OCI-LY7 (cell line): ENCODE measurements around the gene EDNRA. TPM values are rescaled to one million over a fixed set of nuclear protein-coding genes. Genes with fewer than 3 reads are reported as not detected.

Experiments used
- BruUV-seq: library from RNA; stranded (reverse); fragments of 400-500 nt; replicated peaks from 2 replicates; lab custom pipeline; 2021; lab: Mats Ljungman, UMichigan
- CTCF ChIA-PET: fragments of 300-600 bp; sonication (Branson Sonifier 250); formaldehyde crosslinking; loops from one replicate; lab custom pipeline; 2022; ENCODE audit warnings: antibody characterized with exemption; ENCODE audit not compliant: unreplicated experiment; lab: Charles Lee
- POLR2A ChIA-PET: fragments of 300-600 bp; sonication (Branson Sonifier 250); formaldehyde crosslinking; loops from one replicate; lab custom pipeline; 2022; ENCODE audit warnings: antibody characterized with exemption; lab: Charles Lee
- DNase-seq: peaks from one replicate; pipeline ENCODE4 v3.0.0-alpha.2; 2015; ENCODE audit warnings: low spot score
- H2AFZ ChIP-seq: fragments of 200-600 bp; sonication (generic), shearing (Covaris generic); 2 replicates; pipeline ENCODE4 v1.6.1; 2014; ENCODE audit warnings: mild to moderate bottlenecking, antibody characterized with exemption, low read length, moderate library complexity
- H3K27ac ChIP-seq: fragments of 200-600 bp; sonication (generic); 2 replicates; pipeline ENCODE4 v1.5.1; 2014; ENCODE audit warnings: mixed run types, low read depth, mild to moderate bottlenecking, moderate library complexity, low read length, inconsistent platforms; ENCODE audit not compliant: poor library complexity, severe bottlenecking
- H3K36me3 ChIP-seq: fragments of 200-600 bp; sonication (generic); 2 replicates; pipeline ENCODE4 v1.6.1; 2014; ENCODE audit warnings: mild to moderate bottlenecking, antibody characterized with exemption, low read length, moderate library complexity, mixed read lengths; ENCODE audit not compliant: insufficient read depth
- H3K4me1 ChIP-seq: fragments of 200-600 bp; sonication (generic); 2 replicates; pipeline ENCODE4 v1.5.1; 2014; ENCODE audit warnings: mild to moderate bottlenecking, low read length; ENCODE audit not compliant: insufficient read depth, poor library complexity, severe bottlenecking
- H3K4me2 ChIP-seq: fragments of 200-600 bp; sonication (generic); 2 replicates; pipeline ENCODE4 v1.6.1; 2014; ENCODE audit warnings: mild to moderate bottlenecking, low read length
- H3K4me3 ChIP-seq: fragments of 200-600 bp; sonication (generic); 2 replicates; pipeline ENCODE4 v1.5.1; 2014; ENCODE audit warnings: mild to moderate bottlenecking, low read depth, low read length; ENCODE audit not compliant: poor library complexity, severe bottlenecking
- H3K79me2 ChIP-seq: fragments of 200-600 bp; sonication (generic); 2 replicates; pipeline ENCODE4 v1.6.1; 2016; ENCODE audit warnings: low read depth, mild to moderate bottlenecking, low read length, moderate library complexity, mixed read lengths; ENCODE audit not compliant: insufficient read depth
- H3K9me2 ChIP-seq: fragments of 200-600 bp; sonication (generic); 2 replicates; pipeline ENCODE4 v1.6.1; 2016; ENCODE audit warnings: mild to moderate bottlenecking, low read length, mixed read lengths; ENCODE audit not compliant: insufficient read depth
- H3K9me3 ChIP-seq: fragments of 200-600 bp; sonication (generic); 2 replicates; pipeline ENCODE4 v1.6.1; 2014; ENCODE audit warnings: mild to moderate bottlenecking, mixed run types, low read length, mixed read lengths
- H4K20me1 ChIP-seq: fragments of 200-600 bp; sonication (generic); 2 replicates; pipeline ENCODE4 v1.6.1; 2014; ENCODE audit warnings: mild to moderate bottlenecking, antibody characterized with exemption, low read length, moderate library complexity, mixed read lengths; ENCODE audit not compliant: insufficient read depth
- EZH2phosphoT487 ChIP-seq: fragments of 200-600 bp; sonication (generic); IDR thresholded peaks from 2 replicates; pipeline ENCODE4 v1.6.1; 2018; ENCODE audit warnings: low read depth, borderline replicate concordance, mild to moderate bottlenecking, mixed run types, antibody characterized with exemption, low read length, moderate library complexity, mixed read lengths
- intact Hi-C: fragments of 100-400 bp; cut with micrococcal nuclease; formaldehyde crosslinking; loops from one replicate; pipeline ENCODE4 v1.10.0; 2022; ENCODE audit not compliant: unreplicated experiment
- total RNA-seq, 2 experiments: library from RNA; depleted of rRNA in 1 of 2; stranded (reverse); fragments of >200 nt in 1 of 2; shearing (Covaris generic) in 1 of 2; gene quantifications; 2 replicates each; pipeline ENCODE4 v1.2.3, GENCODE V29; 2014 to 2022
- TF ChIP-seq, protein P1 (sequence below): fragments of 200-600 bp; sonication (generic); conservative IDR thresholded peaks from 2 replicates; pipeline ENCODE4 v1.5.1; 2014; ENCODE audit warnings: mild to moderate bottlenecking, antibody characterized with exemption, low read length, moderate library complexity, mixed read lengths

The EDNRA gene
- total RNA-seq, 2 experiments from 2014 or later, result not detected

DNA sequence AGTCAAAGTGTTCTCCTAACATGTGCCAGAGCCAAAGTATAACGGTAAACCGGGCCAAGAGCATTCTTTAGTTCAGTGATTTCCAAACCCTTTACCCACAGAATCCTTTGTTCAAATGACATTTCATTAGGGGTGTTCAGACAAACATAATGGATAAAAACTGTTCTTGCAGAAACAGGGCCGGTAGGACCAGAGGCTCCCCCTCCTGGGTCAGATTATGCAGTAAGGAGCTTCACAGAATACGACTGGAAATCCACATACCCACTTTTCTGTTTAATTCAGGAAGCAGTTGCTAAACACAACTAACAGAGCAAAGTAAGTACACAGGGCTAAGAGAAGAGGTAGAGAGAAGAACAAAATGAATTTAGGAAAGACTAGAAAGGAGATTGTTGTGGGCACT is 89.7 kb downstream of the EDNRA start:
- no TSS peak for BruUV-seq
- CTCF ChIA-PET, result no interaction called here

DNA sequence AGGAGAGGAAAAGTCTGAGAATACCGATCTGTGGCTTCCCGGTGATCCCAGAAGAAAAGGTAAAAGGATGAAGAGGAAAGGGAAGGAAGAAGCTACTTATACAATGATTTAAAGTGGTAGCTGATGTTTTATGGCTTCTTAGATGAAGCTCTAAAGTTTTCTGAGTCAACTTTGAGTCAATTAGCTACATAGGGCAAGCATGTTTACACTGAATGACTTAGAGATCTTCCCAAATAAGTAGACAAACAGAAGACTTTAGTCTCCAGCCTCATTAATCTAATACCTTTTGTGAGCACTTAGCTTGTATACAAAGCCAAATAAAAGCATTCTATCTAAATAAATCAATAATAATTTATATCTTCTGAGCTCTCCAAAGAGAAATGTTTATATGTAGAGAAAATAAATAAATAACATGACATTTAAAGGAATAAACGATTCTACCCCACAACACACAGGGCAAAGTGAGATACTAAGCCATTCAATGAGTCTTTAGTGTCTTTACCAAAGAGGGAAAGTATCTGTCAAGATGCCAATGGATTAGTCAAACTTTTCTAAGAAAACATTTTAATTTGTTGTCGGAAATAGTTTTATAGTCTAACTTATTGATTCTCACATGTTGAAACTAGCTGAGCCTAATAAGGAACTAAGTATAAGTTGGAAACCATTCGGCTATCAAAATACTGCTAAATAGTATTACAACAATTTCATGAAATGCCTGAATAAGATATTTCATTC is 90.3 kb downstream of the EDNRA start:
- H4K20me1 ChIP-seq, result no peaks in the 10 kb centered on the region
- no peak overlapping the region for H3K4me3 ChIP-seq
- no peaks in the 10 kb centered on the region for H3K9me3 ChIP-seq
- intact Hi-C loops, result no loop called here
- H3K4me1 ChIP-seq, result no peaks in the 10 kb centered on the region
- no peak overlapping the region for H3K27ac ChIP-seq
- H3K4me2 ChIP-seq, result no peak overlapping the region
- DNase-seq, result no peak
- POLR2A ChIA-PET, result no interaction called here
- no peaks in the 10 kb centered on the region for H3K36me3 ChIP-seq
- H3K79me2 ChIP-seq, result no peaks in the 10 kb centered on the region
- H3K9me2 ChIP-seq, result no peaks in the 10 kb centered on the region
- no peak overlapping the region for H2AFZ ChIP-seq
- BruUV-seq, result no TSS peak
- CTCF ChIA-PET, result no interaction called here
- no peak for TF ChIP-seq EZH2phosphoT487
- TF ChIP-seq, protein P1, sequence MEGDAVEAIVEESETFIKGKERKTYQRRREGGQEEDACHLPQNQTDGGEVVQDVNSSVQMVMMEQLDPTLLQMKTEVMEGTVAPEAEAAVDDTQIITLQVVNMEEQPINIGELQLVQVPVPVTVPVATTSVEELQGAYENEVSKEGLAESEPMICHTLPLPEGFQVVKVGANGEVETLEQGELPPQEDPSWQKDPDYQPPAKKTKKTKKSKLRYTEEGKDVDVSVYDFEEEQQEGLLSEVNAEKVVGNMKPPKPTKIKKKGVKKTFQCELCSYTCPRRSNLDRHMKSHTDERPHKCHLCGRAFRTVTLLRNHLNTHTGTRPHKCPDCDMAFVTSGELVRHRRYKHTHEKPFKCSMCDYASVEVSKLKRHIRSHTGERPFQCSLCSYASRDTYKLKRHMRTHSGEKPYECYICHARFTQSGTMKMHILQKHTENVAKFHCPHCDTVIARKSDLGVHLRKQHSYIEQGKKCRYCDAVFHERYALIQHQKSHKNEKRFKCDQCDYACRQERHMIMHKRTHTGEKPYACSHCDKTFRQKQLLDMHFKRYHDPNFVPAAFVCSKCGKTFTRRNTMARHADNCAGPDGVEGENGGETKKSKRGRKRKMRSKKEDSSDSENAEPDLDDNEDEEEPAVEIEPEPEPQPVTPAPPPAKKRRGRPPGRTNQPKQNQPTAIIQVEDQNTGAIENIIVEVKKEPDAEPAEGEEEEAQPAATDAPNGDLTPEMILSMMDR, result no peak

More for the DNA sequence above, 89.7 kb downstream of the EDNRA start:
- no peaks in the 10 kb centered on the region for H3K9me3 ChIP-seq
- no peak overlapping the region for H3K4me3 ChIP-seq
- DNase-seq, result no peak
- no peak overlapping the region for H3K27ac ChIP-seq
- H3K9me2 ChIP-seq, result no peaks in the 10 kb centered on the region
- H3K79me2 ChIP-seq, result no peaks in the 10 kb centered on the region
- TF ChIP-seq, protein P1, result no peak
- TF ChIP-seq EZH2phosphoT487, result no peak
- H4K20me1 ChIP-seq, result no peaks in the 10 kb centered on the region
- H3K36me3 ChIP-seq, result no peaks in the 10 kb centered on the region
- POLR2A ChIA-PET, result no interaction called here
- no peaks in the 10 kb centered on the region for H3K4me1 ChIP-seq
- H3K4me2 ChIP-seq, result no peak overlapping the region
- H2AFZ ChIP-seq, result no peak overlapping the region
- intact Hi-C loops, result no loop called here

DNA sequence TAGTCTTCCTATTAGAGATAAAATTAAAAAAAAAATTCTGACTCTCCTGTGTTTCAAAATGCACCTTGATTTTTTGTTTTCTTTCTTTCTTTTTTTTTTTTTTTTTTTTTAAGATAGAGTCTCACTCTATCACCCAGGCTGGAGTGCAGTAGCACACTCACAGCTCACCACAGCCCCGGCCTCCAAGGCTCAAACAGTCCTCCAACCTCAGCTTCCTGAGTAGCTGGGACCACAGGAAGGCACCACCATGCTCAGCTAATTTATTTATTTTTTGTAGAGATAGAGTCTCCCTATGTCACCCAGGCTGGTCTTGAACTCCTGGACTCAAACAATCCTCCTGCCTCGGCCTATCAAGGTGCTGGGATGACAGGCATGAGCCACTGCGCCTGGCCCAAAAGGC is 95.2 kb downstream of the EDNRA start:
- Histone ChIP-seq H3K9me2 (no peaks in the 10 kb centered on the region), H3K4me2 (no peak overlapping the region), H3K9me3 (no peaks in the 10 kb centered on the region), H3K4me1 (no peaks in the 10 kb centered on the region), H4K20me1 (no peaks in the 10 kb centered on the region), H3K4me3 (no peak overlapping the region), H3K27ac (no peak overlapping the region), H3K79me2 (no peaks in the 10 kb centered on the region), H3K36me3 (no peaks in the 10 kb centered on the region), H2AFZ (no peak overlapping the region)
- BruUV-seq, result no TSS peak
- CTCF ChIA-PET, result no interaction called here
- no peak for DNase-seq
- TF ChIP-seq, protein P1, result no peak
- no peak for TF ChIP-seq EZH2phosphoT487
- intact Hi-C loops, result no loop called here
- POLR2A ChIA-PET, result interaction anchor here (0.6 kb wide), 1 partner anchor 351 kb away, joined by 3 read pairs; no protein-coding TSS in a partner anchor
